ENCODE data around the gene UMODL1. TPM values are rescaled to one million over a fixed set of nuclear protein-coding genes. Genes with fewer than 3 reads are reported as not detected.

Gene UMODL1
- polyA plus RNA-seq, 1 donor, result 0.67 TPM

GRCh38 chr21:42108554-42109340 lies 37.6 kb downstream of the UMODL1 start:
- WGBS (ENCODE audit: insufficient coverage, low lambda C conversion rate), result no CpG with 5 or more reads among the region's 26 CpGs
- Histone ChIP-seq H3K27me3 (ENCODE audit: control insufficient read depth, insufficient read depth, low read length) (no peaks in the 10 kb centered on the region), H3K9me3 (ENCODE audit: control insufficient read depth, low read depth, low read length) (peaks cover 6% of the 10 kb centered on the region), H3K4me1 (ENCODE audit: control insufficient read depth, insufficient read depth, low read length) (peaks cover 30% of the 10 kb centered on the region), H3K27ac (ENCODE audit: low read length) (no peak overlapping the region), H3K4me3 (ENCODE audit: low read length) (no peak overlapping the region), H3K36me3 (ENCODE audit: control insufficient read depth, insufficient read depth, low read length) (no peaks in the 10 kb centered on the region)
- DNase-seq, result no peak

GRCh38 chr21:42109473-42109872 lies 38.4 kb downstream of the UMODL1 start:
- no peak for DNase-seq
- H3K4me3 ChIP-seq (ENCODE audit: low read length), result no peak overlapping the region
- no peak overlapping the region for H3K27ac ChIP-seq (ENCODE audit: low read length)
- WGBS (ENCODE audit: insufficient coverage, low lambda C conversion rate), result 40% methylated on average over 1 of the region's 14 CpGs
- no peaks in the 10 kb centered on the region for H3K36me3 ChIP-seq (ENCODE audit: control insufficient read depth, insufficient read depth, low read length)
- H3K27me3 ChIP-seq (ENCODE audit: control insufficient read depth, insufficient read depth, low read length), result no peaks in the 10 kb centered on the region
- H3K4me1 ChIP-seq (ENCODE audit: control insufficient read depth, insufficient read depth, low read length), result peaks cover 26% of the 10 kb centered on the region
- peaks cover 6% of the 10 kb centered on the region for H3K9me3 ChIP-seq (ENCODE audit: control insufficient read depth, low read depth, low read length)

GRCh38 chr21:42109873-42110525 lies 38.9 kb downstream of the UMODL1 start:
- no peak overlapping the region for H3K27ac ChIP-seq (ENCODE audit: low read length)
- WGBS (ENCODE audit: insufficient coverage, low lambda C conversion rate), result no CpG with 5 or more reads among the region's 17 CpGs
- H3K9me3 ChIP-seq (ENCODE audit: control insufficient read depth, low read depth, low read length), result peaks cover 6% of the 10 kb centered on the region
- H3K36me3 ChIP-seq (ENCODE audit: control insufficient read depth, insufficient read depth, low read length), result no peaks in the 10 kb centered on the region
- no peak overlapping the region for H3K4me3 ChIP-seq (ENCODE audit: low read length)
- peaks cover 22% of the 10 kb centered on the region for H3K4me1 ChIP-seq (ENCODE audit: control insufficient read depth, insufficient read depth, low read length)
- no peak for DNase-seq
- H3K27me3 ChIP-seq (ENCODE audit: control insufficient read depth, insufficient read depth, low read length), result no peaks in the 10 kb centered on the region

GRCh38 chr21:42110691-42111469 lies 39.8 kb downstream of the UMODL1 start:
- H3K27ac ChIP-seq (ENCODE audit: low read length), result no peak overlapping the region
- no peaks in the 10 kb centered on the region for H3K36me3 ChIP-seq (ENCODE audit: control insufficient read depth, insufficient read depth, low read length)
- DNase-seq, result no peak
- WGBS (ENCODE audit: insufficient coverage, low lambda C conversion rate), result no CpG with 5 or more reads among the region's 24 CpGs
- H3K9me3 ChIP-seq (ENCODE audit: control insufficient read depth, low read depth, low read length), result peaks cover 2% of the 10 kb centered on the region
- no peak overlapping the region for H3K4me3 ChIP-seq (ENCODE audit: low read length)
- H3K4me1 ChIP-seq (ENCODE audit: control insufficient read depth, insufficient read depth, low read length), result peaks cover 13% of the 10 kb centered on the region
- no peaks in the 10 kb centered on the region for H3K27me3 ChIP-seq (ENCODE audit: control insufficient read depth, insufficient read depth, low read length)

- Histone ChIP-seq H3K4me1 (ENCODE audit: control insufficient read depth, insufficient read depth, low read length) (peaks cover 11% of the 10 kb centered on the region), H3K36me3 (ENCODE audit: control insufficient read depth, insufficient read depth, low read length) (no peaks in the 10 kb centered on the region), H3K4me3 (ENCODE audit: low read length) (no peak overlapping the region), H3K27me3 (ENCODE audit: control insufficient read depth, insufficient read depth, low read length) (no peaks in the 10 kb centered on the region), H3K9me3 (ENCODE audit: control insufficient read depth, low read depth, low read length) (no peaks in the 10 kb centered on the region), H3K27ac (ENCODE audit: low read length) (no peak overlapping the region)
- DNase-seq, result no peak
- WGBS (ENCODE audit: insufficient coverage, low lambda C conversion rate), result no CpG with 5 or more reads among the region's 8 CpGs
Observed at GRCh38 chr21:42111470-42111743, 40.3 kb downstream of the UMODL1 start.

- Histone ChIP-seq H3K4me1 (ENCODE audit: control insufficient read depth, insufficient read depth, low read length) (peaks cover 11% of the 10 kb centered on the region), H3K27ac (ENCODE audit: low read length) (no peak overlapping the region), H3K36me3 (ENCODE audit: control insufficient read depth, insufficient read depth, low read length) (no peaks in the 10 kb centered on the region), H3K27me3 (ENCODE audit: control insufficient read depth, insufficient read depth, low read length) (no peaks in the 10 kb centered on the region), H3K9me3 (ENCODE audit: control insufficient read depth, low read depth, low read length) (no peaks in the 10 kb centered on the region), H3K4me3 (ENCODE audit: low read length) (no peak overlapping the region)
- no CpG with 5 or more reads among the region's 10 CpGs for WGBS (ENCODE audit: insufficient coverage, low lambda C conversion rate)
- DNase-seq, result no peak
Observed at GRCh38 chr21:42111811-42112210, 40.7 kb downstream of the UMODL1 start.

- no peaks in the 10 kb centered on the region for H3K36me3 ChIP-seq (ENCODE audit: control insufficient read depth, insufficient read depth, low read length)
- H3K9me3 ChIP-seq (ENCODE audit: control insufficient read depth, low read depth, low read length), result no peaks in the 10 kb centered on the region
- H3K4me3 ChIP-seq (ENCODE audit: low read length), result no peak overlapping the region
- WGBS (ENCODE audit: insufficient coverage, low lambda C conversion rate), result no CpG with 5 or more reads among the region's 1 CpG
- H3K4me1 ChIP-seq (ENCODE audit: control insufficient read depth, insufficient read depth, low read length), result peaks cover 11% of the 10 kb centered on the region
- H3K27ac ChIP-seq (ENCODE audit: low read length), result no peak overlapping the region
- H3K27me3 ChIP-seq (ENCODE audit: control insufficient read depth, insufficient read depth, low read length), result no peaks in the 10 kb centered on the region
- no peak for DNase-seq
Observed at GRCh38 chr21:42112238-42112637, 41.1 kb downstream of the UMODL1 start.

- Histone ChIP-seq H3K27me3 (ENCODE audit: control insufficient read depth, insufficient read depth, low read length) (no peaks in the 10 kb centered on the region), H3K27ac (ENCODE audit: low read length) (no peak overlapping the region), H3K36me3 (ENCODE audit: control insufficient read depth, insufficient read depth, low read length) (no peaks in the 10 kb centered on the region), H3K4me3 (ENCODE audit: low read length) (no peak overlapping the region), H3K9me3 (ENCODE audit: control insufficient read depth, low read depth, low read length) (no peaks in the 10 kb centered on the region), H3K4me1 (ENCODE audit: control insufficient read depth, insufficient read depth, low read length) (peaks cover 7% of the 10 kb centered on the region)
- DNase-seq, result no peak
- WGBS (ENCODE audit: insufficient coverage, low lambda C conversion rate), result no CpG with 5 or more reads among the region's 4 CpGs
Observed at GRCh38 chr21:42112857-42113256, 41.7 kb downstream of the UMODL1 start.

GRCh38 chr21:42113926-42114409 lies 42.9 kb downstream of the UMODL1 start:
- DNase-seq, result no peak
- WGBS (ENCODE audit: insufficient coverage, low lambda C conversion rate), result 100% methylated on average over 1 of the region's 13 CpGs
- H3K9me3 ChIP-seq (ENCODE audit: control insufficient read depth, low read depth, low read length), result no peaks in the 10 kb centered on the region
- peaks cover 4% of the 10 kb centered on the region for H3K4me1 ChIP-seq (ENCODE audit: control insufficient read depth, insufficient read depth, low read length)
- no peak overlapping the region for H3K27ac ChIP-seq (ENCODE audit: low read length)
- H3K27me3 ChIP-seq (ENCODE audit: control insufficient read depth, insufficient read depth, low read length), result no peaks in the 10 kb centered on the region
- H3K36me3 ChIP-seq (ENCODE audit: control insufficient read depth, insufficient read depth, low read length), result no peaks in the 10 kb centered on the region
- no peak overlapping the region for H3K4me3 ChIP-seq (ENCODE audit: low read length)

GRCh38 chr21:42114646-42115045 lies 43.5 kb downstream of the UMODL1 start:
- Histone ChIP-seq H3K27me3 (ENCODE audit: control insufficient read depth, insufficient read depth, low read length) (no peaks in the 10 kb centered on the region), H3K9me3 (ENCODE audit: control insufficient read depth, low read depth, low read length) (no peaks in the 10 kb centered on the region), H3K4me1 (ENCODE audit: control insufficient read depth, insufficient read depth, low read length) (peaks cover 4% of the 10 kb centered on the region), H3K36me3 (ENCODE audit: control insufficient read depth, insufficient read depth, low read length) (no peaks in the 10 kb centered on the region), H3K27ac (ENCODE audit: low read length) (no peak overlapping the region), H3K4me3 (ENCODE audit: low read length) (no peak overlapping the region)
- DNase-seq, result no peak
- WGBS (ENCODE audit: insufficient coverage, low lambda C conversion rate), result no CpG with 5 or more reads among the region's 7 CpGs

All from large intestine (tissue), 3 donors.